Measurements from ENCODE around the gene KCNMA1.

Gene KCNMA1

GRCh38 chr10:77479586-77479985 is 158.0 kb downstream of the KCNMA1 start:
- no peaks in the 10 kb centered on the region for H3K4me1 ChIP-seq (ENCODE audit: control insufficient read depth in 1 of 2, insufficient read depth in 1 of 2, low read depth in 1 of 2, low read length in 1 of 2)
- H3K36me3 ChIP-seq: no peaks in the 10 kb centered on the region
- H3K9me3 ChIP-seq: no peaks in the 10 kb centered on the region
- H3K27me3 ChIP-seq: peaks cover 59% of the 10 kb centered on the region
- H3K27ac ChIP-seq: no peak overlapping the region
- H3K4me3 ChIP-seq (ENCODE audit: low read depth in 1 of 2, low read length in 1 of 2): no peak overlapping the region
- TF ChIP-seq, protein P1, sequence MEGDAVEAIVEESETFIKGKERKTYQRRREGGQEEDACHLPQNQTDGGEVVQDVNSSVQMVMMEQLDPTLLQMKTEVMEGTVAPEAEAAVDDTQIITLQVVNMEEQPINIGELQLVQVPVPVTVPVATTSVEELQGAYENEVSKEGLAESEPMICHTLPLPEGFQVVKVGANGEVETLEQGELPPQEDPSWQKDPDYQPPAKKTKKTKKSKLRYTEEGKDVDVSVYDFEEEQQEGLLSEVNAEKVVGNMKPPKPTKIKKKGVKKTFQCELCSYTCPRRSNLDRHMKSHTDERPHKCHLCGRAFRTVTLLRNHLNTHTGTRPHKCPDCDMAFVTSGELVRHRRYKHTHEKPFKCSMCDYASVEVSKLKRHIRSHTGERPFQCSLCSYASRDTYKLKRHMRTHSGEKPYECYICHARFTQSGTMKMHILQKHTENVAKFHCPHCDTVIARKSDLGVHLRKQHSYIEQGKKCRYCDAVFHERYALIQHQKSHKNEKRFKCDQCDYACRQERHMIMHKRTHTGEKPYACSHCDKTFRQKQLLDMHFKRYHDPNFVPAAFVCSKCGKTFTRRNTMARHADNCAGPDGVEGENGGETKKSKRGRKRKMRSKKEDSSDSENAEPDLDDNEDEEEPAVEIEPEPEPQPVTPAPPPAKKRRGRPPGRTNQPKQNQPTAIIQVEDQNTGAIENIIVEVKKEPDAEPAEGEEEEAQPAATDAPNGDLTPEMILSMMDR (IDR thresholded peaks at IDR 0.05): no peak

DNA sequence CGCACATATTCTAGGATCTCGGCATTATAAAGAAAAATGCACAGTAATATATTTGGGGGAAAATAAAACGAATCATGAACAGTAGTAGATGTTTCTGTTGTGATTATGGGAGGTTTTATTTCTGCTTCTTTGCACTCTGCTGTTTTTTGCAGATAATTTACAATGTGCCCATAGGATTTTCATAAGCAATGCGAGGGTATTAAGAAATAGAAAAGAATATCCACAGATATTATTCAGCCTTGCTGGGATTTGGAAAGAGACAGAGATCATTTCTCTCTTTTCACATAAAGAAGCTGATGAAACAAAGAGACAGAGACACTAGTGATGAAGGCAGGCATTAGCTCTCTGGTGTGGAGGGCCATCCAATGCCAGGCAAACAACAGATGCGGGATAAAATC is 158.6 kb downstream of the KCNMA1 start:
- TF ChIP-seq, protein P1 (IDR thresholded peaks at IDR 0.05): no peak
- H3K4me3 ChIP-seq (ENCODE audit: low read depth in 1 of 2, low read length in 1 of 2): no peak overlapping the region
- H3K4me1 ChIP-seq (ENCODE audit: control insufficient read depth in 1 of 2, insufficient read depth in 1 of 2, low read depth in 1 of 2, low read length in 1 of 2): no peaks in the 10 kb centered on the region
- H3K36me3 ChIP-seq: no peaks in the 10 kb centered on the region
- no peak overlapping the region for H3K27ac ChIP-seq
- H3K27me3 ChIP-seq: peaks cover 60% of the 10 kb centered on the region
- no peaks in the 10 kb centered on the region for H3K9me3 ChIP-seq

DNA sequence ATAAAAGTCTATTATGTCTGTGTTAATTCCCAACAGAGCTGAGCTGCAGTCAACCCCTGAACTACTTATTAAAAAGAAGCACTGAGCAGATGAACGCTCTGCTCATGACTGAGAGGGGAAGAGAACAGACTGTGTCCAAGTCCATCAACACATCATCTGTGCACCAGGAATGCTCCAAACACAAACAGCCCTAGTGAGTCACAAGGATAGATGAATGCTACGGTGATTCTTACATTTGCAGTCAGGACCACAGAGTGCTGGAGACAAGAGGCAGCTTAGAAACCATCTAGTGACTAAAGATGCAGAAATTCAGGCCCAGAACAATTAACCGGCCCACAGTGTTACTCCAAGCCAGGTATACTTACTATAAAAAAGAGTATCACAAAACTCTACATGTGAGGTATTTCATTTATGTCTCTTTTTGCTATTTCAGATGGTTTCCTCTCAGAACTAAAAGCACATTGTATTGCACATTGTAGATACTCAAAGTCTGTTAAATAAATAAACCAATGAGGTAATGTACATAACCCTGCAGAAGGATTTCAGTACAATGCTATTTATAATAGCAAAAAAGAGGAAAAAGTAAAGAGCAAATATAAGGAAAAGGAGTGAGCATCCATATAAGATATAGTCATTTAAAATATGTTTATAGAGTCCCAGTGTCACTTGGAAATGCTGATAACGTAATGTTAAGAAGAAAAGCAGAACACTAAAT is 159.2 kb downstream of the KCNMA1 start:
- no peaks in the 10 kb centered on the region for H3K4me1 ChIP-seq (ENCODE audit: control insufficient read depth in 1 of 2, insufficient read depth in 1 of 2, low read depth in 1 of 2, low read length in 1 of 2)
- no peaks in the 10 kb centered on the region for H3K9me3 ChIP-seq
- H3K27ac ChIP-seq: no peak overlapping the region
- TF ChIP-seq, protein P1 (IDR thresholded peaks at IDR 0.05): no peak
- H3K36me3 ChIP-seq: no peaks in the 10 kb centered on the region
- H3K27me3 ChIP-seq: peaks cover 60% of the 10 kb centered on the region
- no peak overlapping the region for H3K4me3 ChIP-seq (ENCODE audit: low read depth in 1 of 2, low read length in 1 of 2)

GRCh38 chr10:77475522-77475921 is 162.1 kb downstream of the KCNMA1 start:
- TF ChIP-seq, protein P1 (IDR thresholded peaks at IDR 0.05): no peak

DNA sequence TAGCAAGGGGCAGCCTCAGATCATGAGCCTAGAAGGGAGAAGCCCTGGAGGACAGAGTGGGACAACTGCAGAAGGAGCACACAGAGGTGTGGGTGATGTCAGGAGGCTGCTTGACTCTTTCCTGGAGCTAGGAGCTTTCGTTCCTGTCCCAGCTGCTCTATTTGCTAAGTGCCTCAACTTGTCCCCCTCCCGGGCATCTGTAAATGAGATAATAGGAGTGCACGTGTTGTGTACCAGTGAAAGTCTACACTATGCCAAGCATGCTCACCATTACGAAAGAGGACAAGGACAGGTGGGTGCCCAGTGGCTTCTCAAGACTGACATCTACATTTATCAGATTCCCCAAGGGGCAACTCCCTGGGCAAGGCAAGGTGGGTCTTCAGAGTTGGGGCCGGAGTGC is 162.7 kb downstream of the KCNMA1 start:
- Histone ChIP-seq H3K27me3 (peaks cover 50% of the 10 kb centered on the region), H3K36me3 (no peaks in the 10 kb centered on the region), H3K4me3 (ENCODE audit: low read depth in 1 of 2, low read length in 1 of 2) (no peak overlapping the region), H3K4me1 (ENCODE audit: control insufficient read depth in 1 of 2, insufficient read depth in 1 of 2, low read depth in 1 of 2, low read length in 1 of 2) (no peaks in the 10 kb centered on the region), H3K27ac (no peak overlapping the region), H3K9me3 (no peaks in the 10 kb centered on the region)
- TF ChIP-seq, protein P1 (IDR thresholded peaks at IDR 0.05): no peak

More at GRCh38 chr10:77475522-77475921, 162.1 kb downstream of the KCNMA1 start:
- H3K4me1 ChIP-seq (ENCODE audit: control insufficient read depth in 1 of 2, insufficient read depth in 1 of 2, low read depth in 1 of 2, low read length in 1 of 2): no peaks in the 10 kb centered on the region
- no peaks in the 10 kb centered on the region for H3K9me3 ChIP-seq
- H3K27ac ChIP-seq: no peak overlapping the region
- H3K4me3 ChIP-seq (ENCODE audit: low read depth in 1 of 2, low read length in 1 of 2): no peak overlapping the region
- no peaks in the 10 kb centered on the region for H3K36me3 ChIP-seq
- peaks cover 52% of the 10 kb centered on the region for H3K27me3 ChIP-seq
